Endothelial cell of umbilical vein (primary cell): ENCODE data around the gene KAT6B.

ENCODE experiments used
- EZH2 ChIP-seq: IDR thresholded peaks from 2 replicates; pipeline ENCODE4 v1.6.1; 2012; ENCODE audit warnings: borderline replicate concordance, low read depth, mild to moderate bottlenecking, moderate library complexity, low read length, inconsistent platforms; ENCODE audit not compliant: severe bottlenecking
- MYC ChIP-seq: IDR thresholded peaks from one replicate; pipeline ENCODE4 v1.6.1; 2011; ENCODE audit warnings: mild to moderate bottlenecking, low read depth, low read length
- POLR2A ChIP-seq: IDR thresholded peaks from 2 replicates; pipeline ENCODE4 v1.6.1; 2012; ENCODE audit warnings: low read depth, mild to moderate bottlenecking, control low read depth, low read length
- POLR2AphosphoS5 ChIP-seq: IDR thresholded peaks from 2 replicates; pipeline ENCODE4 v1.6.1; 2012; ENCODE audit warnings: low read depth, mild to moderate bottlenecking, control low read depth, low read length, moderate library complexity; ENCODE audit not compliant: insufficient read depth
- TF ChIP-seq, protein P1 (sequence below), 2 donors: IDR thresholded peaks; 1 replicate in 1 of 2; 2 replicates in 1 of 2; pipeline ENCODE4 v1.5.1; 2011; ENCODE audit warnings: low read length in 2 of 2, mild to moderate bottlenecking in 2 of 2, moderate library complexity in 2 of 2, control low read depth in 1 of 2, inconsistent platforms in 1 of 2, low read depth in 1 of 2; ENCODE audit not compliant: insufficient read depth in 1 of 2; ENCODE audit errors: extremely low read depth in 1 of 2
- TF ChIP-seq, protein P2 (sequence below): IDR thresholded peaks from 2 replicates; pipeline ENCODE4 v1.6.1; 2011; ENCODE audit not compliant: insufficient read depth, insufficient read length

DNA sequence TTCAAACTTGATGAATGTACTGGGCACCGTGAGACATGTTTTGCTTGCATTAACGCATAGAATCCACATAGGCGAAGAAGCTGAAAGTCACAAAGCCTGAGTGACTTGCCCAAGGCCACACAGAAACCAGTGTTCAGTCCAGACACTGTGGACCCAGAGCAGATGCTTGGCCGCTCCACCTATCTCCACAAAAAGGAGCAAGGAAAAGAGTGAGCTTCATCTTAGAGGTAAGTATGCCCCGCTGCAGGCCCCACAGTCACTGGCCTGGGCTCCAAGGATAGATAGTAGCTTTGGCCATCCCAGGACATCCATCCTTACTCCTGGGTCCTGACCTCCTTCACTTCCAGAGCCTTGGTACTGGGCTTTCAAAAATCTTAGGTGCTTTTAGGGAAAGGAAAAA is 224.9 kb downstream of the KAT6B start:
- TF ChIP-seq, protein P1, sequence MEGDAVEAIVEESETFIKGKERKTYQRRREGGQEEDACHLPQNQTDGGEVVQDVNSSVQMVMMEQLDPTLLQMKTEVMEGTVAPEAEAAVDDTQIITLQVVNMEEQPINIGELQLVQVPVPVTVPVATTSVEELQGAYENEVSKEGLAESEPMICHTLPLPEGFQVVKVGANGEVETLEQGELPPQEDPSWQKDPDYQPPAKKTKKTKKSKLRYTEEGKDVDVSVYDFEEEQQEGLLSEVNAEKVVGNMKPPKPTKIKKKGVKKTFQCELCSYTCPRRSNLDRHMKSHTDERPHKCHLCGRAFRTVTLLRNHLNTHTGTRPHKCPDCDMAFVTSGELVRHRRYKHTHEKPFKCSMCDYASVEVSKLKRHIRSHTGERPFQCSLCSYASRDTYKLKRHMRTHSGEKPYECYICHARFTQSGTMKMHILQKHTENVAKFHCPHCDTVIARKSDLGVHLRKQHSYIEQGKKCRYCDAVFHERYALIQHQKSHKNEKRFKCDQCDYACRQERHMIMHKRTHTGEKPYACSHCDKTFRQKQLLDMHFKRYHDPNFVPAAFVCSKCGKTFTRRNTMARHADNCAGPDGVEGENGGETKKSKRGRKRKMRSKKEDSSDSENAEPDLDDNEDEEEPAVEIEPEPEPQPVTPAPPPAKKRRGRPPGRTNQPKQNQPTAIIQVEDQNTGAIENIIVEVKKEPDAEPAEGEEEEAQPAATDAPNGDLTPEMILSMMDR (IDR thresholded peaks at IDR 0.05; ENCODE audit: extremely low read depth in 1 of 2, insufficient read depth in 1 of 2, low read depth in 1 of 2, low read length in 2 of 2), result no peak
- no peak for TF ChIP-seq POLR2A
- TF ChIP-seq MYC, result no peak
- TF ChIP-seq POLR2AphosphoS5, result no peak
- TF ChIP-seq EZH2, result no peak
- TF ChIP-seq, protein P2, sequence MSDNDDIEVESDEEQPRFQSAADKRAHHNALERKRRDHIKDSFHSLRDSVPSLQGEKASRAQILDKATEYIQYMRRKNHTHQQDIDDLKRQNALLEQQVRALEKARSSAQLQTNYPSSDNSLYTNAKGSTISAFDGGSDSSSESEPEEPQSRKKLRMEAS, result no peak
